AG04449 (cell line): ENCODE results near the gene NLGN1.
A peak's percentile ranks its signal among the peaks of the same experiment; 100 is the strongest.

Source experiments
- CTCF ChIA-PET: fragments of 350-600 bp; formaldehyde crosslinking; extraction: SDS; loops from one replicate; lab custom pipeline; 2021; ENCODE audit warnings: antibody characterized with exemption; lab: Yijun Ruan, JAX
- POLR2A ChIA-PET: fragments of 400-600, 350-600 bp; formaldehyde crosslinking; extraction: SDS; loops from one replicate; lab custom pipeline; 2020; ENCODE audit warnings: antibody characterized with exemption, inconsistent platforms; lab: Yijun Ruan, JAX
- DNase-seq: peaks from one replicate; pipeline ENCODE4 v3.0.0-alpha.2; 2010; ENCODE audit warnings: low read depth, low spot score
- H3K4me3 ChIP-seq: 2 replicates; pipeline ENCODE4 v1.5.1; 2011; ENCODE audit warnings: low read depth, mild to moderate bottlenecking, control low read depth, low read length
- CTCF ChIP-seq: IDR thresholded peaks from one replicate; pipeline ENCODE4 v1.5.1; 2011; ENCODE audit warnings: mild to moderate bottlenecking, moderate library complexity, low read length, control low read depth, inconsistent platforms; ENCODE audit not compliant: insufficient read depth; ENCODE audit errors: missing control alignments

NLGN1 gene

GRCh38 chr3:173463250-173463649, 65.7 kb downstream of the NLGN1 start:
- no peak for TF ChIP-seq CTCF
- POLR2A ChIA-PET = no interaction called here
- no peak for DNase-seq
- CTCF ChIA-PET = no interaction called here
- no peak overlapping the region for H3K4me3 ChIP-seq

DNA sequence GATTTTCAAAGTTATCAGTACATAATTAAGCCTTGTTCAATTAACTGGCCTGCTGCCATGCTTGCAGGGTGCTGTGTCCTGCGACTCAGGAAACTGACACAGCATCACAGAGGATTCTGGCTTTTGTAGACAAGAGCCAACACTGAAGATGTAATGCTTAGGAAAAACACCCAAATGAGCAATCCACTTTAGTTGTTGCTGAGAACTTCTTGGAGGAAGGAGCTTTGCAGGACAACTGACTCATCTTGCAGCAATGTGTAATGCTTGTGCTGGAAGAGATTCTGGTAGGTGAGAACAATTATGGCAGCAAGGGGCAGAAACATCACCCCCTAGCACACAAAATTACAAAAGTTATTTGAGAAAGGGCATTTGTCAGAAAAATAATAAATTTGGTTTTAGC, 67.6 kb downstream of the NLGN1 start:
- TF ChIP-seq CTCF = no peak
- peak; percentile 59 for DNase-seq
- POLR2A ChIA-PET = no interaction called here
- H3K4me3 ChIP-seq = no peak overlapping the region
- CTCF ChIA-PET = interaction anchor here (1.6 kb wide), 1 partner anchor 10 kb away, joined by 4 read pairs; no protein-coding TSS in a partner anchor

DNA sequence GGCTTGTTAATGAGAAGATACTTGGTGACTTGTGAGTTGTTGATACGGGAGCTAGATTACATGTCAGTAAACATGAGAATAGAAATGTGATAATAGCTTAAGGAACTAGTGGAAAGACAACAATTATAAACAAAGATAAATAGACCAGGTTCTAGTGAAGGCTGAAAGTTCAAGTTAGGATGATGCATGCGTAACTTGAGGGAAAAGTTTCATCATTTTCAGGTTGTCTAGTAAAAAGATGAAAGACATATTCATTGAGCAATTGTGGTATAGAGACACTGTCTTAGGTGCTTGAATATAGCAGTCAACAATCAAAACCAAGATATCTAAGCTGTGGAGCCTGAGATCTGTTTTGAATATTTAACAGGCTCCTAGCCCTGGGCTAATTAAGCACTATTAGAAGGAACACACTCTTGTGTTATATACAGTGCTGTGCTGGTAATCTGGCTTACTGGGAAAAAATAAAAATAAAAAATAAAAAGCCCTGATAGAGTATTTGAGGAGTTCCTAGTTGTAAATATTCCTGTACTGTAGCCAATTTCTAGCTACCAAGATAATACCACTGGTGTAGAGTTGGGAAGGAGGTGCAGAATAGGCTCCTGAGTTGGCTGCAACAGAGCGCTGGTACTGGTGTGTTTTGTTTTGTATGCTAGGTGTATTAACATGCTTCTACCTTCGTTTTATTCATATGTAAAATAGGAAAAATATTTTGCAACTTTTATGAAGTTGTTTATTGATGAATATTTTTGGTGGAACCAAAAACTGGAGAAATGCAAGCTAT, 68.5 kb downstream of the NLGN1 start:
- POLR2A ChIA-PET = no interaction called here
- no peak for DNase-seq
- H3K4me3 ChIP-seq = no peak overlapping the region
- TF ChIP-seq CTCF = no peak
- CTCF ChIA-PET = interaction anchor here (1.6 kb wide), 1 partner anchor 9 kb away, joined by 4 read pairs; no protein-coding TSS in a partner anchor

DNA sequence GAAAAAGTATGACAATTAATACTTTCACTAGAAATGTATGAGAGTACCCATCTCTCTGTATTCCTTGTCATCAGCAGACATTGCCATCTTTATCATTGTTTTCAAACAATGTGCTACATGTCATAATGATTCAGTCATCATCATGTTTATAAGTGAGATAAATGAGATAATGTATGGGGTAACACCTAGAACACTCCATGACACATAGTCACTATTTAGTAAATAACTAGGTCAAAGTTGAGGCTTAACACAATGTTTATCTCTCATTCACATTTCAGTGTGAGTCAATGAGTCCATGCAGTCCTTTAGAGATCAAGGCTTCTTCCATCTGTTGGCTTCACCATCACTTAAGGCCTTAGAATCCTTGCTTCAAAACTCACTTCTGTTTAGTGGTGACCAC, 70.0 kb downstream of the NLGN1 start:
- no peak for DNase-seq
- CTCF ChIA-PET = no interaction called here
- POLR2A ChIA-PET = no interaction called here
- TF ChIP-seq CTCF = no peak
- no peak overlapping the region for H3K4me3 ChIP-seq

DNA sequence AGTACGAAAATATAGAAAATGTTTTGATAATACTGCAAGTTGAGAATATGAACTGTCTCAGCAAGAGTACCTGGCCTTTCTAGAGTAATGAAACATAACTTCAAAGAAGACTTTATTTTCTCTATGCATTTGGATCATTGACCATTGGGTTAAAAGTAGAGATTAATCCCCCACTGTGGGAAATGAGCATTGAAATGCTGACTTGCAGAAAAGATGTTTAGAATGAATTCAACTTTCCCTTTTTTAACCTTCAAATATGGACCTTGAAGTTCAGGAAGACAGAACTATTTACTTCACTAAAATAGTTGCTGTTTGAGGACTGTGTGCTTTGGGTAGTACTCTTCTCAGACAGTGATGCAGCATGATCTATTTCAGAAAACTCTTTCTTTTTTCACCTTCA, 75.7 kb downstream of the NLGN1 start:
- no peak overlapping the region for H3K4me3 ChIP-seq
- CTCF ChIA-PET = no interaction called here
- TF ChIP-seq CTCF = no peak
- DNase-seq = no peak
- POLR2A ChIA-PET = no interaction called here

DNA sequence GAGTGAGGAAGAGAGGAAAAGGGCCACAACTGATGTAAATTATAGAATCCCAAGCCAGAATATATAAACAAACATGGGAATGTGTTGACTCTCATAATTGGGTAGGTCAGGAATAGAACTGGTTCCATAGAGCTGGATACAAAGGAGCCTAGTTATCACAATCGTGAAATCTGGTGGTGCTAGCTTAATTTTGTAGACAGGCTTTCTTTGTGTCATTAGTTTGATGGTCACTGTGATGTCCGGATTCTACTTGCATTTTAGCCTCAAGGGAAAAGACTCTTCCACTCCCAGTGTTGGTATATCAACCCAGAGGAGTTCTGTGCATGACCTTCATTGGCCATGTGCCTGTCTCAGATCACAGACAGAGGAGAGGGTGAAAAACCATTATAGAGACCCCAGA, 81.8 kb downstream of the NLGN1 start:
- ChIA-PET POLR2A (no interaction called here), CTCF (interaction anchor here (0.6 kb wide), 1 partner anchor 60 kb away, joined by 3 read pairs; no protein-coding TSS in a partner anchor)
- TF ChIP-seq CTCF = no peak
- no peak overlapping the region for H3K4me3 ChIP-seq
- DNase-seq = no peak
